HepG2 (cell line): ENCODE measurements around the gene RELL2. TPM values are rescaled to one million over a fixed set of nuclear protein-coding genes. Genes with fewer than 3 reads are reported as not detected.

Source experiments
- ATAD3A ChIP-seq: sonication (generic); formaldehyde crosslinking; IDR thresholded peaks from 2 replicates; pipeline ENCODE4 v1.4.0; 2020; ENCODE audit warnings: missing genetic modification reagents
- ATF5 ChIP-seq: sonication (generic); formaldehyde crosslinking; IDR thresholded peaks from 2 replicates; pipeline ENCODE4 v1.4.0; 2020; ENCODE audit warnings: mild to moderate bottlenecking, low read depth, missing genetic modification reagents
- FOXP1 ChIP-seq, 2 experiments: fragments of 450-650 bp in 1 of 2; IDR thresholded peaks; 2 replicates each; pipeline ENCODE4 v1.6.1; 2017 to 2018; ENCODE audit warnings: antibody characterized with exemption in 1 of 2
- HNF4A ChIP-seq: sonication (generic); formaldehyde crosslinking; IDR thresholded peaks from 2 replicates; pipeline ENCODE4 v1.4.0; 2020; ENCODE audit warnings: missing genetic modification reagents
- ISL2 ChIP-seq: sonication (generic); formaldehyde crosslinking; IDR thresholded peaks from 2 replicates; pipeline ENCODE4 v1.5.0; 2020; ENCODE audit warnings: missing genetic modification reagents
- KIAA2018 ChIP-seq: sonication (generic); formaldehyde crosslinking; IDR thresholded peaks from 2 replicates; pipeline ENCODE4 v1.5.0; 2020; ENCODE audit warnings: mild to moderate bottlenecking, missing genetic modification reagents, borderline replicate concordance
- NR1H2 ChIP-seq: sonication (generic); formaldehyde crosslinking; IDR thresholded peaks from 2 replicates; pipeline ENCODE4 v1.8.1; 2022; ENCODE audit warnings: low read depth, missing genetic modification reagents, borderline replicate concordance
- NRL ChIP-seq: sonication (generic); formaldehyde crosslinking; IDR thresholded peaks from 2 replicates; pipeline ENCODE4 v1.5.0; 2020; ENCODE audit warnings: missing genetic modification reagents, mild to moderate bottlenecking, moderate library complexity, borderline replicate concordance
- RFXANK ChIP-seq: IDR thresholded peaks from 2 replicates; pipeline ENCODE4 v1.6.1; 2016
- SOX5 ChIP-seq: IDR thresholded peaks from 2 replicates; pipeline ENCODE4 v1.6.1; 2016; ENCODE audit warnings: borderline replicate concordance
- ZNF331 ChIP-seq: sonication (generic); formaldehyde crosslinking; IDR thresholded peaks from 2 replicates; pipeline ENCODE4 v1.4.0; 2020; ENCODE audit warnings: missing genetic modification reagents
- ZSCAN20 ChIP-seq: sonication (generic); formaldehyde crosslinking; IDR thresholded peaks from 2 replicates; pipeline ENCODE4 v1.4.0; 2020; ENCODE audit warnings: missing genetic modification reagents, mild to moderate bottlenecking, borderline replicate concordance
- polyA plus RNA-seq, 8 experiments: library from polyadenylated mRNA; depleted of rRNA in 3 of 8; stranded (reverse) in 7 of 8; unstranded in 1 of 8; fragments of >200 nt; fragmentation: Illumina TruSeq in 4 of 8; extraction: Trizol in 4 of 8; gene quantifications; 2 replicates each; pipeline versions ENCODE4 v1.2.1 to v1.2.3, GENCODE V29; 2011 to 2016; ENCODE audit warnings: low read depth in 4 of 8, missing spikeins in 1 of 8, mixed read lengths in 1 of 8; ENCODE audit not compliant: insufficient read depth in 1 of 8
- total RNA-seq, 5 experiments: library from RNA; depleted of rRNA; stranded (reverse); fragments of >200 nt; fragmentation: Illumina TruSeq; extraction: Trizol; gene quantifications; 2 replicates each; pipeline ENCODE4 v1.2.3, GENCODE V29; 2016; ENCODE audit warnings: low read depth in 1 of 5
- TF ChIP-seq, protein P1 (sequence below): sonication (generic); formaldehyde crosslinking; conservative IDR thresholded peaks from 2 replicates; pipeline ENCODE4 v1.4.0; 2020; ENCODE audit warnings: missing genetic modification reagents
- TF ChIP-seq, protein P2 (sequence below): sonication (generic); formaldehyde crosslinking; conservative IDR thresholded peaks from 2 replicates; pipeline ENCODE4 v1.8.0; 2022; ENCODE audit warnings: missing genetic modification reagents
- TF ChIP-seq, protein P3 (sequence below): sonication (generic); formaldehyde crosslinking; IDR thresholded peaks from 2 replicates; pipeline ENCODE4 v1.8.0; 2022; ENCODE audit warnings: mild to moderate bottlenecking, missing genetic modification reagents, borderline replicate concordance

The RELL2 gene
- total and polyA plus RNA-seq, 2 of the 13 experiments (the other 11 are each of a cell fraction or from before 2014, with no cell fraction given), result 6.4 to 8.3 TPM

DNA sequence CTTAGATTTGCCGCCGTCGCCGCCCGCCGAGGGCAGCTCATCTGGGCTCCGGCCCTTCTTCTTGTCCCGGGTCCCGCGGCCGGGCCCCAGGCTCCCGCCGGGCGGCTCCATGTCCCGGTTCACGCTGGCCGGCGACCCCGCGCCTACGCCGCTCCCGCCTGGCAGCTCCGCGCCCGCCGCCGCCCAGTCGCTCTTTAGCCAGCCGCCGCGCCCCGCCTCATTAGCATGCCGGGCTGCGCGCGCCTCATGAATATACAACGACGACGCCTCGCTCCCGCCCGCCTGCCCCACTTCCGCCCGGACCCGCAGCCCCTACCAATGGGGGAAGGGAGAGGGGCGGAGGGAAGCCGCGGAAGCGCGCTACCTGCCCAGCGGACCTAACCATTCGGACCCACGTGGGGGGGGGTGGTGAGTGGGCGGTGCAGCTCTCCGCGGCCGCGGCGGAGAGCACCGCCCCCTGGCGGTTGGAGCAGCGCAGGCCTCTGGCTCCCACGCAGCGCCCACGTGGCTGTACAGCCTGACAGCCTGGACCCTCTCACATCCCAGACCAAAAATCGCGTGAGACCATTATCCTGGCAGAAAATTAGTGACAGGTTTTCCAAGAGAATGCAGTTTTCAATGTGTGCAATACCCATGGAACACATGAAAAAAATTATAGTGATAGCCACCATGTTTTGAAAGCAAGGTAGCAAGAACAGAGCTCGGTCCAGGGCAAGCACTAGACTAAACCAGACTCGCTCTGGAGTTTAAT lies 17.8 kb upstream of the RELL2 start, which contains the start of gene DIAPH1 (continued):
- TF ChIP-seq KIAA2018 (CRISPR knock-in tag), result peak; percentile 68; the same call in 1 of the 2 replicates
- TF ChIP-seq ATAD3A, result no peak
- TF ChIP-seq NRL (CRISPR knock-in tag), result peak; percentile 13; the same call in 1 of the 2 replicates
- TF ChIP-seq, protein P1, sequence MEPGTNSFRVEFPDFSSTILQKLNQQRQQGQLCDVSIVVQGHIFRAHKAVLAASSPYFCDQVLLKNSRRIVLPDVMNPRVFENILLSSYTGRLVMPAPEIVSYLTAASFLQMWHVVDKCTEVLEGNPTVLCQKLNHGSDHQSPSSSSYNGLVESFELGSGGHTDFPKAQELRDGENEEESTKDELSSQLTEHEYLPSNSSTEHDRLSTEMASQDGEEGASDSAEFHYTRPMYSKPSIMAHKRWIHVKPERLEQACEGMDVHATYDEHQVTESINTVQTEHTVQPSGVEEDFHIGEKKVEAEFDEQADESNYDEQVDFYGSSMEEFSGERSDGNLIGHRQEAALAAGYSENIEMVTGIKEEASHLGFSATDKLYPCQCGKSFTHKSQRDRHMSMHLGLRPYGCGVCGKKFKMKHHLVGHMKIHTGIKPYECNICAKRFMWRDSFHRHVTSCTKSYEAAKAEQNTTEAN, result no peak
- TF ChIP-seq, protein P2, sequence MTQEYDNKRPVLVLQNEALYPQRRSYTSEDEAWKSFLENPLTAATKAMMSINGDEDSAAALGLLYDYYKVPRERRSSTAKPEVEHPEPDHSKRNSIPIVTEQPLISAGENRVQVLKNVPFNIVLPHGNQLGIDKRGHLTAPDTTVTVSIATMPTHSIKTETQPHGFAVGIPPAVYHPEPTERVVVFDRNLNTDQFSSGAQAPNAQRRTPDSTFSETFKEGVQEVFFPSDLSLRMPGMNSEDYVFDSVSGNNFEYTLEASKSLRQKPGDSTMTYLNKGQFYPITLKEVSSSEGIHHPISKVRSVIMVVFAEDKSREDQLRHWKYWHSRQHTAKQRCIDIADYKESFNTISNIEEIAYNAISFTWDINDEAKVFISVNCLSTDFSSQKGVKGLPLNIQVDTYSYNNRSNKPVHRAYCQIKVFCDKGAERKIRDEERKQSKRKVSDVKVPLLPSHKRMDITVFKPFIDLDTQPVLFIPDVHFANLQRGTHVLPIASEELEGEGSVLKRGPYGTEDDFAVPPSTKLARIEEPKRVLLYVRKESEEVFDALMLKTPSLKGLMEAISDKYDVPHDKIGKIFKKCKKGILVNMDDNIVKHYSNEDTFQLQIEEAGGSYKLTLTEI, result no peak
- TF ChIP-seq ZSCAN20 (CRISPR knock-in tag), result 0 out of 2 replicates have a peak, but pooled peaks have one; percentile 31
- TF ChIP-seq ISL2 (CRISPR knock-in tag), result peak; percentile 71; the same call in 1 of the 2 replicates
- TF ChIP-seq SOX5 (CRISPR knock-in tag), result peak; percentile 45; the same call in 1 of the 2 replicates
- TF ChIP-seq, protein P3, sequence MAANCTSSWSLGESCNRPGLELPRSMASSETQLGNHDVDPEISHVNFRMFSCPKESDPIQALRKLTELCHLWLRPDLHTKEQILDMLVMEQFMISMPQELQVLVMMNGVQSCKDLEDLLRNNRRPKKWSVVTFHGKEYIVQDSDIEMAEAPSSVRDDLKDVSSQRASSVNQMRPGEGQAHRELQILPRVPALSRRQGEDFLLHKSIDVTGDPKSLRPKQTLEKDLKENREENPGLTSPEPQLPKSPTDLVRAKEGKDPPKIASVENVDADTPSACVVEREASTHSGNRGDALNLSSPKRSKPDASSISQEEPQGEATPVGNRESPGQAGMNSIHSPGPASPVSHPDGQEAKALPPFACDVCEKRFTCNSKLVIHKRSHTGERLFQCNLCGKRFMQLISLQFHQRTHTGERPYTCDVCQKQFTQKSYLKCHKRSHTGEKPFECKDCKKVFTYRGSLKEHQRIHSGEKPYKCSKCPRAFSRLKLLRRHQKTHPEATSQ, result peak; percentile 60; the same call in 1 of the 2 replicates
- TF ChIP-seq HNF4A (CRISPR knock-in tag), result peak; percentile 39; the same call in 1 of the 2 replicates
- peak; percentile 74; the same call in 1 of the 2 replicates for TF ChIP-seq ZNF331
- no peak for TF ChIP-seq NR1H2
- TF ChIP-seq RFXANK (CRISPR knock-in tag), result no peak
- TF ChIP-seq FOXP1 (IDR thresholded peaks at IDR 0.05), result no peak
- TF ChIP-seq FOXP1 (CRISPR knock-in tag; IDR thresholded peaks at IDR 0.05), result no peak
- no peak for TF ChIP-seq ATF5
